ENCODE data around the gene CHD2.
"Not testable (repeated sequence)": the region's sequence is repeated elsewhere in the genome, so short reads cannot be mapped to it uniquely, and the experiment has no call there.

The CHD2 gene

DNA sequence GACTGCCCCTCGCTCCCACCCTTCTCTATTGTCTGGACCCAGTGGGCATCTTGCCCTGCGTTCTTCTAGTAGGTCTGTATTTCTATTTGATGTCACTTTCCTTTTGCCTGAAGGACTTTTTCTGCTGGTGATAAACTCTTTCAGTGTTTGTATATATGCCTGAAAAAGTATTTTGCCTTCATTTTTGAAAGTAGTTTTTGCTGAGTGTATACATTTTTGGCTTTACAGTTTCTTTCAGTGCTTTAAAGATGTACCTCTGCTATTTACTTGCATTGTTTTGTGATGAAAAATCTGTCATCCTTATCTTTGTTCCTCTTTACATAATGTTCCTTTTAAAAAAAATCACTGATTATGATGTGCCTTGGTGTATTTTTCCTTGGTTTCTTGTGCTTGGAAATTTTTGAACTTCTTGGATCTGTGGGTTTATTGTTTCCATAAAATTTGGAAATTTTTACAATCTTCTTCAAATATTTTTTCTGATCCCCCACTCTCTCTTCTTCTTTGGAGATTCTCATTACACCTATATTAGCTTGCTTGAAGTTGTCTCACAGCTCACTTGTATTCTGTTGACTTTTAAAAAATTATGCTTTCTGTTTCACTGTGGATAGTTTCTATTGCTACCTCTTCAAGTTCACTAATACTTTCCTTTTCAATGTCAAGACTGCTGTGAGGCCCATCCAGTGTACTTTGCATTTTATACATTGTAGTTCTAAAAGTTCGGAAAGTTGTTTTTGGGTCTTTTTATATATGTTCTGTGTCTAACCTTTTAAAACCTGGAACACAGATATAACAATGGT lies 121.0 kb downstream of the CHD2 start:
- DNase-seq (ENCODE audit: low read depth) = no peak

DNA sequence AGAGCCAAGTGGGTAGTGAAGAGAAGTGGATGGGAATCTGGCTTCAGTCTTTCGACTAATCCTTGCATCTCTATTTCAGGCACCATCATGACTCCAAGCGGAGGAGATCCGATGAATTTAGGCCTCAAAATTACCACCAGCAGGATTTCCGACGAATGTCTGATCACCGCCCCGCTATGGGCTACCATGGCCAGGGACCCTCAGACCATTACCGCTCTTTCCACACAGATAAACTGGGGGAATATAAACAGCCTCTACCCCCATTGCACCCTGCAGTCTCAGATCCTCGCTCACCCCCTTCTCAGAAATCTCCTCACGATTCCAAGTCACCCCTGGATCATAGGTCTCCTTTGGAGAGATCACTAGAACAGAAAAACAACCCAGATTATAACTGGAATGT lies 124.2 kb downstream of the CHD2 start:
- no peak for DNase-seq (ENCODE audit: low read depth)

DNA sequence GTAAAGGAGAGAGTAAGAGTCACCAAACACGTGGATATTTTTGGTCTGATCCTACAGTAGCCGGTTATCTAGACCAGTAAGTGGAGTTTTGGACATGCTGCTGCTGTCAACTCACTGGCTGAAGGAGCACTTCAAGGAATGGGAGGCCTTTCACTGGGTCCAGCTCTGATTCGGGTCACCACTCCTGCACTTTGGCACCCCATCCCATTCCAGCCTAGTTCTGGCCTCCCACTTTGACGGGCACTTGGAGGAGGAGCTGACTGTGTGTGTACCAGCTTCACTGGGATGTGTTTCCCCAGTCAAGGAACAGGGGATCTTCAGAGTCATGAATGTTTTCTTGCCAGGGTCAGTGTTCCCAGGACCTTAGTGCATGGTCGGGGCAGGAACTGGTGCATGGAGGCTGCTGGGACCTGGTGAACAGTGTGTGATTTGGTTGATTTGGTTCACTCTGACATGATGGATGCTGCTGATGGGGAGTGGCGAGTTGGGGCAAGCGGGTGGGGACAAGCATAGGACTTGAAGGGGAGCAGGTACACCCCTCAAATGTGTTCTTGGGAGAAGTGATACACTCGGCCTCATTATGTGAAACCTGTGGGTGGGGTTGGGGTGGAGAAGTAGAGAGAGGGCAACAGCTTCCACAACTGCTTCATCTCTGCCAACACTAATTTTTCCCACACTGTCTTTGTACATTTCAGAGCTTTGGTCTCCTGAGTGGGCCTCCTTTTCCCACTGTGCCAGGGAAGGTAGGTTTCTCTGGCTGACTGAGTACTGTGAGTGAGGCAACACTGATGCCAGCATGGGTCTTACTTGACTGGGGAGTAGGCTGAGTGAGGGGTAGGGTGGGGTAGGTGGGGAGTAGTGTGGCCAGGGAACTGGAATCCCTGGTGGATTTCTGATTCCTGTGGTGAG lies 124.8 kb downstream of the CHD2 start:
- no peak for DNase-seq (ENCODE audit: low read depth)

DNA sequence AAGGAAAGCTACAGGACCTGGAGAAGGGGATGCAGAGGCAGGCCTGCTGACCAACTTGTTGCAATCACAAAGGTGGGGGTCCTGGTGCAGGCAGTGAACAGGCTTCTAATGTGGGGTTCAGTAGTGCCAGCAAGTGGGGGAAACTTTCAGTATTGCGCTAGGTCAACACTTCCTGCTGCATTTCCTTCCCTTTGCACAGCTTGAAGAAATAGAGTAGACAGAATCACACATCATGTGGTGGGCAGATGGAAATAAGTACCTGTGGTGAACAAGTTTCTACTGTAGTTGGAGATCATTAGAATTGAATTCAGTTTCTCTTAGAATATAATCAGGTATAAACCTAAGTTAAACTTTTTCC lies 125.5 kb downstream of the CHD2 start:
- DNase-seq (ENCODE audit: low read depth) = no peak

DNA sequence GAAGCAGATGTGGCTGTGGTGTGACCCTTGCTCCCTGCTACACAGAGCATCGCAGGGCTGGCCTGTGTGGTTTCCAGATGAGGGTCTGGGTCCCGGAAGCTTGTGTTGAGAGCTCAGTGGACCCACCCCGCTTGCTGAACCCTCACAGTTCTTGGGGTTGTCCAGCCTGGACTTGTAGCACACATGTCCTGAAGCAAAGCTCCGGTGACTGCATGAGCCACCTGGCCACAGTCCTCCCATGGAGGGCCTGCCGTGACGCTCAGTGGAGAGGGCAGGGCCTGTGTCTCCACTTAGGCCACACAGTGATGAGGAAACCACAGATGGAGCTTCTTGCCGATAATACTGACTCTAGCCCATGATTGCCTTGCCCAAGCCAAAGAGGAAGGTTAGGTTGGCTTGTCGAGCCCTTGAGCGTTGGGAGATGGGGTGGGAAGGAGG lies 126.3 kb downstream of the CHD2 start:
- no peak for DNase-seq (ENCODE audit: low read depth)

DNA sequence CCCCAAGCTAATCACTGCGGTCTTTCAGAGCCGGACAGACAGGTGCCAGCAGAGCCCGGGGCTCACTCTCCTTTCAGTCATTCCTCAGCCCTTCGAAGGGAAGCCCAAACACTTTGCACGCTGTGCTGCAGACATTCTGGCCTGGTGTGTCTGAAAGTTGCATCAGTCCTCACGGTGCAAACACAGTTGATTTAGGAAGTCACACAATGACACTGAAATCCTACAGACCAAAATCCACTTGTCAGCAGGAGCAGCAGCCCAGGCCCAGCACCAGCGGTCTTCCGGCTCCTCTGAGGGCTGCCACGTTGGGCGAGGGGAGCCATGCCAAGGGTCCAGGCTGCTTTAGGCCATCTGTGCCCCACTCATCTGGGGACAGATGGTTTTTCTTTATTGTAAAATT lies 127.3 kb downstream of the CHD2 start:
- no peak for DNase-seq (ENCODE audit: low read depth)

DNA sequence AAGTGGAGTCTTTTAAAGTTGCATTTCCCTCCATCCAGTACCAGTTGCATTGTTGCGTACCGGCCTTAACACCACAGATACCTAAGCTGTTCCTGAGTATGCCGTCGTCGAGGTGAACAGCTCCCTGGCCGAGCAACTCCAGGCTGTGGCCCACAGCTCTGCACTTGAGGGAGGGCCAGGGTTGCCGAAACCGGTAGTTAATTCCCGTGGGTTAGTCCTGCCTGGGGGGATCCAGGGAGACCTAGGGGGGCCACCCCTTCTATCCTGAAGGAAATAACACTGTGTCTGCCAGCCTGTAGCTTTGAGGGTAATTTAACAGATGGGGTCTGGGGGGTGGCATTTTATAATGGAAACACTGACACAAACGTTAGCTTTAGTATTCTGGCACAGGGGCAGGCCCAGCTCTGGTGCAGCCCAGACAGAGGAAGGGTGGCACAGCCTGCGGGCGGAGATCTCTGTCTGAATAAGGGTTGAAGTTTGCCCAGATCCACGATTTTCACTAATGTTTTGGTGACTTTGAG lies 128.0 kb downstream of the CHD2 start:
- DNase-seq (ENCODE audit: low read depth) = no peak

DNA sequence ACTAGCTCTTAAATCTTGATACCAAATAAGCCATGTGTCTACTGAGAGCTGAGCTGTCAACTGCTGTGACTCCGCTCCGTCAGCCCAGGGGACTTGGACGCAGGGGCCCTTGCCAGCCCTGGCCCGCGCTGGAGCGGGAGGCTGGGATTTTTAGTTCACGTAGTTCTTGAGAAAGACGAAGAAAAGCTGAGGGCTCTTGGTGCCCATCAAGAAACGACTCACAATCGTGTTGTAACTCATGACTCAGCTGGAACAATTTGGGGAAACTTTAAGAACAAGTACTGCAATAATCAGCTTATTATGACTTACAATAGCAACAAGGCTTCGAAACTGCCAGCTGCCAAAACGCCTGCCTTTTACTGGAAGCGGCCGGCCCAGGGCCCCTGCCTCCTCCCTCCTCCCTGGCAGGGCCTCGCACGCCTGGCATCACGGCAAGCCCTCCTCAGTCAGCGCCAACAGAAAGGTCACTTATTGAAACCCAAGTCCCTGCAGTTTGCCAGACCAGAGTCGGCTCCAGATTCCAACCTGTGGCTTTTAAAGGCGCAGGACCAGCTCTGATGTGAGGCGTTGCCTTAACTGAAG lies 128.6 kb downstream of the CHD2 start:
- no peak for DNase-seq (ENCODE audit: low read depth)

DNA sequence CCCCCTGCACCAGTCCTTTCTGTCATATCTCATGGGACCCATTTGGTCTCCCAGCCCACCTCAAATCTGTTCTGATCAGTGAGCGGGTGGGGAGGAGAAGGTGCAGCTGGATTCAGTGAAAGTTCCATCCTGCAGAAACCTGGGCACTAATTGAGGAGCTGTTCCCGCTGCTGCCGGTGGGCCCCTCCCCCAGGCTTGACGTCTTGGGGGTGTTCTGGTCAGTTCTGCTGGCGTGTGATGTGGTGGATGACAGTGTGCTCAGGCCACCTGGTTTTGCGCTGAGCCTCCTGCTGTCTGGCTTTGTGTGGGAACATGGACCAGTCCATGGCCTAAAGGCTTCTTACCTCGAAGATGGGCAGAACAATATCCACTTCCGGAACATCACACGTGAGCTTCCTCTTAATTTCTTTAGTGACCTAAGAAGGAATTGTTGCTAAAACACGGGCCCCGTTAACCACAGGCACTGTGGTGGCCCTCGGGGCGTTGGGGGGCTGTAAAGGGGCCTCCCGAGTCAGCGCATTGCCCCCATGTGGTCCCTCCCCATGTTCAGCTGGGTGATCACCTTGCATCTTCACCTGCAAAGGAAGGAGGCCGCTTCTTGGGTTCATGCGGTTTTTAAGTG lies 129.2 kb downstream of the CHD2 start:
- DNase-seq (ENCODE audit: low read depth) = no peak

DNA sequence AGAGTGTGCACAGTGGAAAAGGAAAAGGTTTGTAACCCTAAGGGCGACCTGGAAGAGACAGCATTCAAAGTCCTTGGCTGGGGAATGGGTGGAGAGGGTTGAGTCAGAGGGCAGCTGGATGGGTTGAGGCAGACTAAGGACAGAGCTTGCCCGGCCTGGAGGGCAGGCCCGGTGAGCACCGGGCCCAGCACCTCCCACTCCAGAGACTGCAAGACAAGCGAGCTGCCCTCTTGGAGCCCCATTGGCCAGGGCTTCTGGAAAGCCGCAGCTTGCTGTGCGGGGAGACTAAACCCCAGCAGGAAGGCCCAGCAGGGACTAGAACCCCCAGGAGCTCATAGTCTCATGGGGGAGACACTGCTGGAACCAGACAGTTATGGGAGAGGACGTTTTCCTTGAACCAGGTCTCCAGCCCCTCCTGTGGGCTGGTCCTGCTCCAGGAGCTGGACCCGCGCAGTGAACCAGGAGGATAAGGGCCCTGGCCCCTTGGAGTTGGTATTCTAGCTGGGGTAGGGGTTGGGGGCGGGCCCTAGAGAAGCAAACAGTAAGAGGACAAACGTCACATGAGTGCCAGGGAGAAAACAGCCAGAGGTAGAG lies 129.8 kb downstream of the CHD2 start:
- DNase-seq (ENCODE audit: low read depth) = no peak

DNA sequence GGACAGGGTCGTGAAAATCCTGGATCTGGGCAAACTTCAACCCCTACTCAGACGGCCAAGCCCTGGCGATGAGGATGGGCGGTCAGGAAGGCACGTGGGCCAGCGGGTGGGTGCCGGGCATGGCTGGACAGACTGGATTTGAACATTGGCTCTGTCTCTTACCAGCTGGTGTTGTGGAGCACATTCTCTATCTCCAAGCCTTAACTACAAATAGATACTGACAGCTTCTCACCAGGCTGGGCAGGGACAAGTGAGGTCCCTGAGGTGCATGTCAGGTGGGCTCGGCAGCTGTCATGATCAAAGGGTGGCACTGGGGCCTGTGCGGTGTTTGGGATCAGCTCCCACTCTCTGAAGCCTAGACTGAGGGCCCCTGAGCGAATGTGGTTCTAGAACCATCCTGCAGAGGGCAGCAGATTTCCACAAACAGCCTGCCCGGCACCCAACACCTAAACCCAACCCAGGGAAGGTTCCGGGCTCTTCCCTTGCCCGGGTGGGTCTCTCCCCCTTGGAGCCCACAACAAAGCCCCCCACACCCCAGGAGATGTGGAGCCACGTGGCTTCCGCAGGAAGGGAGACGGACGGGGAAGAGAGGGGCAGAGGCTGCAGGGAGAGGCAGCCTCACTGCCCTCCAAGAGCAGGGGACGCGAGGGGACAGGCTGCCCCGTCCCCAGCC lies 130.4 kb downstream of the CHD2 start:
- DNase-seq (ENCODE audit: low read depth) = peak; percentile 49

DNA sequence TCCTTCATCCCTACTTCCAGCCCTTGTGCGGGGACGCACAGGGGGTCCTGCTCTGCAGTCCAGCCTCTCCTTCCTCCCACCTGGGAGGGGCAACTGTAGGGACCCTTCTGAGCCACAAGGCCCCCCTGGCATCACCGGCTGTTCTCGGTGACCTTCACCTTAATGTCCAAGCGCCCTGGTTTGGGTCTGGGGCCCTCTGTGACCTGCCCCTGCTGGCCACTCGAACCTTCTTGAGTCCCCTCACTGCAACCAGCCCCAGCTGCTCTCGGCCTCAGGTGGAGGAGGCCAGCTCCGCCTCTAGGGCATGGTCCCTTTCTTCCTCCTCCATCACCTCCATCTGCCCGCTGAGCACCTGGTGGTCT lies 131.0 kb downstream of the CHD2 start:
- no peak for DNase-seq (ENCODE audit: low read depth)

DNA sequence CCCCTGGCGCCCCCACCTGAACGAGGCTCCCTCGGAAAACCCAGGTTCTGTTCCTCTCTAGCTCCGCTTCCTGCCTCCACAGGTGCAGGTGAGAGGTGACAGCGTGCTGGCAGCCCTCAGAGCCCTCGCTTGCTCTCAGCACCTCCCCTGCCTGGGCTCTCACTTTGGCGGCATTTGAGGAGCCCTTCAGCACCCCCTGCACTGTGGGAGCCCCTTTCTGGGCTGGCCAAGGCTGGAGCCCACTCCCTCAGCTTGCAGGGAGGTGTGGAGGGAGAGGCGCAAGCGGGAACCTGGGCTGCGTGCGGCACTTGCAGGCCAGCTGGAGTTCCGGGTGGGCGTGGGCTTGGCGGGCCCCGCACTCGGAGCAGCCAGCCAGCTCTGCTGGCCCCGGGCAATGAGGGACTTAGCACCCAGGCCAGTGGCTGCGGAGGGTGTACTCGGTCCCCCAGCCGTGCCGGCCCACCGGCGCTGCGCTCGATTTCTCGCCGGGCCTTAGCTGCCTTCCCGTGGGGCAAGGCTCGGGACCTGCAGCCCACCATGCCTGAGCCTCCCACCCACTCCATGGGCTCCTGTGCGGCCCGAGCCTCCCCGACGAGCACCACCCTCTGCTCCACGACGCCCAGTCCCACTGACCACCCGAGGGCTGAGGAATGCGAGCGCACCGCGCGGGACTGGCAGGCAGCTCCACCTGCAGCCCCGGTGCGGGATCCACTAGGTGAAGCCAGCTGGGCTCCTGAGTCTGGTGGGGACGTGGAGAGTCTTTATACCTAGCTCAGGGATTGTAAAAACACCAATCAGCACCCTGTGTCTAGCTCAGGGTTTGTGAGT lies 131.6 kb downstream of the CHD2 start:
- not testable (repeated sequence) for DNase-seq (ENCODE audit: low read depth)

DNA sequence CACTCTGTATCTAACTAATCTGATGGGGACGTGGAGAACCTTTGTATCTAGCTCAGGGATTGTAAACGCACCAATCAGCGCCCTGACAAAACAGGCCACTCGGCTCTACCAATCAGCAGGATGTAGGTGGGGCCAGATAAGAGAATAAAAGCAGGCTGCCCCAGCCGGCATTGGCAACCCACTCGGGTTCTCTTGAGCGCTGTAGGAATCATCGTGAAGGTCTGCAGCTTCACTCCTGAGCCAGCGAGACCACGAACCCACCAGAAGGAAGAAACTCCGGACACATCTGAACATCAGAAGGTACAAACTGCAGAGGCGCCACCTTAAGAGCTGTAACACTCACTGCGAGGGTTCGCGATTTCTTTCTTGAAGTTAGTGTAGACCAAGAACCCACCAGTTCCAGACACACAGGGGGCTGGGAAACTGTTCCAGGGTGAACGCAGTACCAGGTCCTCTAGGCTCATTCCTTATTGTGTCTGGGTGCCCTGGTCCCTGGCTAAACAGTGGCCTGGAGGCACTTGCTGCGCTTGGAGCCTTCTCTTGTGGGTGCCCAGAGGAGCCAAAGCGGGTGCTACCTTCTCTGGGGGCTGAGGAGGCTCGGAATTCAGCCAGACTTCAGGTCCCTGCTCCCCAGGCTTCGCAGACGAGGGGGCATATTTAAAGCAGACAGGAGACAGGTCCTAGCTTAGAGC lies 132.5 kb downstream of the CHD2 start:
- not testable (repeated sequence) for DNase-seq (ENCODE audit: low read depth)

DNA sequence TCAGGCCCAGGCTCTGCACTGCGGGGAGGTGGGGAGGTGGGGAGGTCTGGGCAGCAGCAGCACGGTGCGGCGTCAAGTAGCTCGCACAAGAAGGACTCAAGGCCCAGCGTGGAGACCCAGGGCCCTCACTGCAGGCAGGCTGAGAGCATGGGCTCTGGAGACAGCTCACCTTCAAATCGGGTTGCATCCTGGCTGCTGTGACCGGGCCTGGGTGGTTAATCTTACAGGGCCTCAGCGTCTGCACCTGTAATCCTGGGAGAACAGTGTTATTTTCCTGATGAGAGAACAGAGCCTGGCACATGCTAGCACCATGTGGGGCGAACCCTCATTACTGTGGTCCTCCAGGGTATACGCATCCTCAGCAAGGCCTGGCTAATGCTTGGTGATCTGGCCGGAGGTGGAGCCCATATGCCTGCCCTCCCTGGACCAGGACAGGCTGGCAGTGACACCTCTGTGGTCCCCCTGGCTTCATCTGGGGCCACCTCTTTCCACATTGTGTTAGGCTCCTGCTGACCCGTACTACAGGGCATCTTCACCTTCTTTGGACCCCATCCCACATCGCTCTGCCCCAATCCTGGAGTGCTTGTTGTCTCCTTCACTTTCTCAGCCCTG lies 133.4 kb downstream of the CHD2 start:
- no peak for DNase-seq (ENCODE audit: low read depth)

DNA sequence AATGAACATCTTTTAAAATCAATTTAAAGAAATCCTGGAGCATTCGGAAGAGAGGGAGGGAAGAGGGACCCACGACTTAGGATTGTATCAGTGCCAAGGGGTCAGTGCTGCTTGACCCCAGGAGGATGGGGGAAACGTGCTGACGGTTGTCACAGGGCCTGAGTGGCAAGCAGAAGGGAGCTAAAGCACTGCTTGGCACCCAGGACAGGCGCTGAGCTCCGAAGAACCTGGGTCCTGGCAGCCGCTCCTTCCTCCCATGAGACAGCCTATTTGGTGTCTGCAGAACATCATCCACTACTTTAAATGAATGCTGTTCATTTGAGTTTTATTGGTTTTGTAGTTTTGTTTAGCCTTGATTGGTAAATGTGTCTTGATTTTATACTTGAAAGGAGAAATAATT lies 134.4 kb downstream of the CHD2 start:
- no peak for DNase-seq (ENCODE audit: low read depth)

DNA sequence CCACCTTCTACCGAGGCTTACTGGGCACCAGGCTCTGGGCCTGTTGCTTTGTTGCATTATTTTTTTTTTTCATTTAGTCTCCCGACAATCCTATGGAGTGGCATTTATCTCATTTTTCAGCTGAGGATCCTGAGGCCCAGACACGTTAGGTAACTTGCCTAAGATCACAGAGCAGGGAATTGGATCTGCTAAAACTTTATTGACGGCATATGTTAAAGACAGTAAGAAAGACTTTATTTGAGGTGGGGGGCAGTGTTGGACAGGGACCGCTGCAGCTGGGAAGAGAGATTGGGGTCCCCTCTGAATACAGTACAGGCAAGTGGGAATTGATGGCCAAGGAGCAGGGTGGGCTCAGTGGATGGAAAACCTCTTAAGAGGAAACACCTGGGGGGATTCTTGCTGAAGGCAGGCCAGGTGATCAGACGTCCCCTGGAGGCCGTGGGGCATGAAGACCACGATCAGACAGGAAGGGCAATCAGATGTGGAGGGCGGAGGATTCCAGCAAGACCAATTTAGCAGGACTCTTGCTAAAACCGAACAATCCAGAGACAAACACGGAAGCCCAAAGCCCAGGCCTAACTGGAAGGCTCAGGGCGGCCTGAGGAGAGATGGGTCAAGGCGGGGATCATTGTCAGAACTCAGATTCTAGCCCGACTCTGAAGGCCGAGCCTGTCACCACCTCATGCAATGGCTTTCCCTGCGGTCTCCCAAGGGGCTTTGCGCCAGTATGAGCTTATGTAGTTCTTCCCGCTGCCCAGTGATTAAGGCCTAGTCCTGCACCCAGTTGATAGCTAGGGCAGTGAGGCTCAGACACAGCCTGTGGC lies 135.2 kb downstream of the CHD2 start:
- no peak for DNase-seq (ENCODE audit: low read depth)

Measured in activated gamma-delta T cell treated with anti-CD3 and anti-CD28 coated beads, Interleukin-2, amount 50 U/mL, for 16 hours (primary cell).